ENCODE measurements around the gene NR3C2. TPM values are rescaled to one million over a fixed set of nuclear protein-coding genes. Genes with fewer than 3 reads are reported as not detected.

NR3C2 gene
- total RNA-seq, 4 donors from 2014 or later, result 13.1 to 24.1 (median 14.6) TPM

DNA sequence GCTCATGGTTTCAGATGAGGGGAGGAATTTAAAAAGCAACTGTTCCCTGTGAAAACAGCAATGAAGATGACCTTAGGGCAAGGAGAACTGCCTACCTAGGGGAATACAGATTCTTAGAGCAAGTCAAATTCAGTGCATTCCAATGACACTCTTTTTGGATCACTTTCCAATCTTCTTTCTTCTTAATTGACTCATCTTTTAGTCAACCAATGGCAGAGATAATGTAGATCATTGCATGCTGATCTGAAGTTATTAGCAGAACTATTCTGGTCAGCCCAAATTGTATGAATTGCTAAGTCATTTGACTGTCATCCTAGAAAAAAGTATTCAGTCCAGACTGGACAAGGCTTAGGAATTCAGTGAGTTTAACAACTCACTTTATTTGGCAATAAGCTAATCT lies 12.6 kb upstream of the NR3C2 start:
- no peak for DNase-seq (ENCODE audit: low spot score in 2 of 2)
- Histone ChIP-seq H3K27ac (no peak overlapping the region), H3K27me3 (no peaks in the 10 kb centered on the region), H3K4me3 (no peak overlapping the region), H3K4me1 (no peaks in the 10 kb centered on the region), H3K9me3 (no peaks in the 10 kb centered on the region), H3K36me3 (no peaks in the 10 kb centered on the region)
- TF ChIP-seq POLR2A (IDR thresholded peaks at IDR 0.05) (no peak), EP300 (IDR thresholded peaks at IDR 0.05) (no peak)
- TF ChIP-seq, protein P1, sequence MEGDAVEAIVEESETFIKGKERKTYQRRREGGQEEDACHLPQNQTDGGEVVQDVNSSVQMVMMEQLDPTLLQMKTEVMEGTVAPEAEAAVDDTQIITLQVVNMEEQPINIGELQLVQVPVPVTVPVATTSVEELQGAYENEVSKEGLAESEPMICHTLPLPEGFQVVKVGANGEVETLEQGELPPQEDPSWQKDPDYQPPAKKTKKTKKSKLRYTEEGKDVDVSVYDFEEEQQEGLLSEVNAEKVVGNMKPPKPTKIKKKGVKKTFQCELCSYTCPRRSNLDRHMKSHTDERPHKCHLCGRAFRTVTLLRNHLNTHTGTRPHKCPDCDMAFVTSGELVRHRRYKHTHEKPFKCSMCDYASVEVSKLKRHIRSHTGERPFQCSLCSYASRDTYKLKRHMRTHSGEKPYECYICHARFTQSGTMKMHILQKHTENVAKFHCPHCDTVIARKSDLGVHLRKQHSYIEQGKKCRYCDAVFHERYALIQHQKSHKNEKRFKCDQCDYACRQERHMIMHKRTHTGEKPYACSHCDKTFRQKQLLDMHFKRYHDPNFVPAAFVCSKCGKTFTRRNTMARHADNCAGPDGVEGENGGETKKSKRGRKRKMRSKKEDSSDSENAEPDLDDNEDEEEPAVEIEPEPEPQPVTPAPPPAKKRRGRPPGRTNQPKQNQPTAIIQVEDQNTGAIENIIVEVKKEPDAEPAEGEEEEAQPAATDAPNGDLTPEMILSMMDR (IDR thresholded peaks at IDR 0.05), result no peak

DNA sequence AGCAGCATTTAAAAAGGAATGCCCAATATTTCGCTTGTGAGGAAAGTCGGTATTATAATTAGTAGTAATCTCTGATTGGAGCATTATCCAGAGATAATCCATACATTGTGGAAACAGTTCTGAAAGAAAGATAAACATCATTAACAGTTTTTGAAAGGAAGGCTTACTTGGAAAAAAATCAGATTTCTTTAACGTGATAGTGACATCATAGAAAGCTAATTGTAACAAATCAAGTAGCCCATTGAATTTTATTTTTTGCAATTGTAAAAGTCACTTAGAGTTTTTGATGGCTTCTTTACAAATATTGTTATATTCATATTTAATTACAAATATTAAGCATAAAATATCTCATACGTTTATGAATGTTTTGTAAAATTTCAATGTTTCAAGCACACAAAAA lies 11.6 kb upstream of the NR3C2 start:
- Histone ChIP-seq H3K9me3 (no peaks in the 10 kb centered on the region), H3K27me3 (no peaks in the 10 kb centered on the region), H3K4me1 (no peaks in the 10 kb centered on the region), H3K27ac (no peak overlapping the region), H3K36me3 (no peaks in the 10 kb centered on the region), H3K4me3 (no peak overlapping the region)
- 86 to 89% methylated on average over 4 of the region's 4 CpGs for WGBS, 2 donors
- TF ChIP-seq, protein P1 (IDR thresholded peaks at IDR 0.05), result no peak
- TF ChIP-seq POLR2A (IDR thresholded peaks at IDR 0.05) (no peak), EP300 (IDR thresholded peaks at IDR 0.05) (no peak)
- DNase-seq (ENCODE audit: low spot score in 2 of 2), result no peak

DNA sequence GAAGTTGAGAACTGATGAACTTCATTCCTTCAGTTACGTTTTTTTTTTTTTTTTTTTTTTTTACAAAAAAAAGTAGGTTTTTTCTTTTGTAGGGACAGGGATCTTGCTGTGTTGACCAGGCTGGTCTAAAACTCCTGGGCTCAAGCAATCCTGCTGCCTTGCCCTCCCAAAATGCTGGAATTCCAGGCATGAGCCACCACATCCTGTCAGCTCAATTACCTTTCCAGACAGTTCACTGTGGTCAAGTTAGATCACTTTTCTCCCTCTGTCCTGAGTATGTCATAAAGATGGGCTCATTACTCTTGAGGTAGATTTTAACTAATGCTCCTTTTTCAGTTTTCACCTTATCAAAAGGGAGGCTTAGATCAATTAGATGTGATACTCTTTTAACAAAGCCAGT lies 10.8 kb upstream of the NR3C2 start:
- Histone ChIP-seq H3K36me3 (no peaks in the 10 kb centered on the region), H3K27ac (no peak overlapping the region), H3K4me3 (no peak overlapping the region), H3K9me3 (no peaks in the 10 kb centered on the region), H3K27me3 (no peaks in the 10 kb centered on the region), H3K4me1 (no peaks in the 10 kb centered on the region)
- TF ChIP-seq POLR2A (IDR thresholded peaks at IDR 0.05) (no peak), EP300 (IDR thresholded peaks at IDR 0.05) (no peak)
- TF ChIP-seq, protein P1 (IDR thresholded peaks at IDR 0.05), result no peak
- 85 to 95% methylated on average over 1 of the region's 1 CpG for whole genome bisulfite sequencing, 2 donors
- no peak for DNase-seq (ENCODE audit: low spot score in 2 of 2)

DNA sequence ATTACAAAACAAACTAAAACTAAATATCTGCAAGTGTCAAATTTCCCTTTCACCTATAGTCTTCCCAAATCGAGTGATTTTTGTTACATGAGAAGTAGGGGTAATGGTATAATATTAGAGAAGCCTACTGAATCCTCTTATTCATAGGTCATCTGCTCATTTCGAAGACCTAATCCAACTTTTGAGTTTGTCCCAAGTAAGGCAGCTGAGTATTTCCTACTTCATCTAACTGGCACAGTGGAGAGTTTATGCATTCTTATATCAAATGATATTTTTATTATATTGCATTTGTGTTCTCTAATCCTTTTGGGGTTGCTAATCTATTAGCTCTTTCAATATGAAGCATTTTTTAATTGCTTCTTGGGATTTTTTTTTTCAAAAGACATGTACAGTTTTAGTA lies 7.7 kb upstream of the NR3C2 start:
- Histone ChIP-seq H3K4me3 (no peak overlapping the region), H3K4me1 (peaks cover 0 to 22% (median 4%) of the 10 kb centered on the region in 4 donors), H3K27ac (no peak overlapping the region), H3K27me3 (no peaks in the 10 kb centered on the region), H3K36me3 (no peaks in the 10 kb centered on the region), H3K9me3 (no peaks in the 10 kb centered on the region)
- 75 to 85% methylated on average over 2 of the region's 2 CpGs for WGBS, 2 donors
- TF ChIP-seq POLR2A (IDR thresholded peaks at IDR 0.05) (no peak), EP300 (IDR thresholded peaks at IDR 0.05) (no peak)
- TF ChIP-seq, protein P1 (IDR thresholded peaks at IDR 0.05), result no peak
- no peak for DNase-seq (ENCODE audit: low spot score in 2 of 2)

DNA sequence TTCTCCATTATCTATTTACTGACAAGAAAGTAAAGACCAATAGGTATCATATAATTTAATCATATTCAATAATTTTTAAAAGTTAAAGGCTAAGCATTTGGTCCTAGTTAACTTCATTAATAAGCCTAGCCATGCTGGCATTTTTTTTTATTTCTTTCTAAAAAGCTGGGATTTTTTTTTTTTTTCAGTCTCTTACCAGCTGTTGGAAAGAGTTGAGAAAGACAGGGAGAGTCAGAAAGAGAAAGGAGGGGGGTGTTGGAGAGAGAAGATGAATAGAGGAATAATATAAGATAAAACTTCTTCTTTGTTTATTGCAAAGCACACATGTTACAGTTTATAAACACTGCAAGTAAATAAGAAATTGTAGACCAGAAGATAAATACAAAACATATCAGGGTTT lies 5.9 kb upstream of the NR3C2 start:
- peaks cover 0 to 22% (median 4%) of the 10 kb centered on the region in 4 donors for H3K4me1 ChIP-seq
- H3K9me3 ChIP-seq, result no peaks in the 10 kb centered on the region
- no peaks in the 10 kb centered on the region for H3K36me3 ChIP-seq
- no peak overlapping the region for H3K4me3 ChIP-seq
- TF ChIP-seq POLR2A (IDR thresholded peaks at IDR 0.05), result no peak
- TF ChIP-seq EP300 (IDR thresholded peaks at IDR 0.05), result no peak
- TF ChIP-seq, protein P1 (IDR thresholded peaks at IDR 0.05), result no peak
- H3K27ac ChIP-seq, result peak overlapping the region in 1 of 4 donors; percentile 46
- no peak for DNase-seq (ENCODE audit: low spot score in 2 of 2)
- H3K27me3 ChIP-seq, result no peaks in the 10 kb centered on the region

Data from tibial nerve (tissue), 4 donors.